Stimulated activated CD8-positive, alpha-beta memory T cell treated with anti-CD3 and anti-CD28 coated beads, Interleukin-4, amount 100 ng/mL, for 4 hours (primary cell): ENCODE measurements around the gene POTEB3.
"Not testable (repeated sequence)": the region's sequence is repeated elsewhere in the genome, so short reads cannot be mapped to it uniquely, and the experiment has no call there.

Experiments
- DNase-seq, 2 donors: peaks; one replicate each; pipeline ENCODE4 v3.0.0-alpha.2; 2020; ENCODE audit warnings: low read depth in 2 of 2, low spot score in 1 of 2

The POTEB3 gene

DNA sequence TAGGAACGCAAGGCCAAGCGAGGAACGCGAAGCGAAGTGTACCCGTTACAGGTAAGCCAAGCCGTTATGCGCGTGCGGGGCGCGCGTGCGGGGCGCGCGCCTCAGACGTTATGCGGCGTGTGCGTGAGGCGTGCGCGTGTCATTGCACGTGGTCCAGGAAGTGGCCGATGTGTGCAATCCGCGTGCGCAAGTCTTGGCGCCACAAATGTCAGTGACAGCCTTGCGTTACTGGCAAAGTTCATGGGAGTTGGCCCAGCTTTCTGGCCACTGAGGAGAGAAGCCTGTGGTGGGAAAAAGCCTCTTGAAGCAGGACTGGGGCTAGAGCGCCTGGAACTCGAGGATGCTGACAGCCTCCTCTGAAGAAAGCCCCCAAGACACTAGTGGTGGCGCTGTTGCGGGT, at the start of gene POTEB3:
POTEB3 (minus strand) TSS at position 101 of the 400 bp plus-strand sequence. CDS start 488 bp downstream, outside the sequence.
- not testable (repeated sequence) for DNase-seq

DNA sequence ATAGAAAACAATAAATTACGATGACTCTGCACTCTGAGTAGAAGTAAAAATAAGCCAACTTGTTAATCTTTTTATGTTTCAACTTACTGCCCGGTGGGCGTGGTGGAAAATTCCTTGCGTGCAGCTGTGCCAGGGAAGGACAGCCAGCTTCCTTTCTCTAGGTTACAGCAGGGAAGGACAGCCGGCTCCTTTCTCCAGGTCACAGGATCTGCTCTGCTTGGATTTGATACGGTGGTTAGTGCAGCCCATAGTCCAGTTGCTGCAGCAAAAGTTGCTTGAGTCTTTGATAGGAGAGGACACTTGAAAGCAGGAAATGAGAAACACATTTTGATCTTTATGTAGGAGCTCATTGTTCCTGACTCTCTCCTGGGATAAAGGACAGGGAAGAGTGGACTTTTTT, 13.4 kb upstream of the POTEB3 start:
- DNase-seq: not testable (repeated sequence)

DNA sequence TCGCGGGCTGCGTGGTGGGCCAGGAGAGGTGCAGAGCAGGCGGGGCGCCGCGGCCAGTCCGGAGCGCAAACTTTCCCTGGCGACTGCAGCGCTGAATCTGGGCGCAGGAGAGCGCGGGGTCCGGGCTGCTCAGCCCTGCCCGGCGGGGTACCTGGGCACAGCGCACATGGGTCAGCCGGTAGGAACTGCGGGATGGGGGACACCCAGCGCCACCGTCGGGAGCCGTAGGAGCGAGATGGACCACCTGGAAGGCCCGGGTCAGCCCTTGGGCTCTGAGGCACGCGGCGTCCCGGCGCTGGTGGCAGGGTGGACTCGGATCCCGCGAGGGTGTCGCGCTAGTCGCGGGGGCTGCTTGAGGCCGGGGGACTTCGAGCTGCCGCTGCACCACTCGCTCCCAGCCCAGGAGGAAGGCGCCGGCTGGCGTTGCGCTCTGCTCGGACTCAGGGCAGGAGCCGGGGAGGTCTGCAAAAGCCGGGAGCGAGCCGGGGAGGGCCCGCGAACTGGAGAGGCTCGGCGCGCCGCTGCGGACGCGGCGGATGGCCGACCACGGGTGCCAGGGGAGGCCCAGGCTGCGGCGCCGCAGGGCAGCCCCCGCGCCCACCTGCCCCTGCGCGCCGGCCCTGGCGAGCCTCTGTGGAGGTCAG, 11.7 kb upstream of the POTEB3 start:
- DNase-seq: not testable (repeated sequence)

DNA sequence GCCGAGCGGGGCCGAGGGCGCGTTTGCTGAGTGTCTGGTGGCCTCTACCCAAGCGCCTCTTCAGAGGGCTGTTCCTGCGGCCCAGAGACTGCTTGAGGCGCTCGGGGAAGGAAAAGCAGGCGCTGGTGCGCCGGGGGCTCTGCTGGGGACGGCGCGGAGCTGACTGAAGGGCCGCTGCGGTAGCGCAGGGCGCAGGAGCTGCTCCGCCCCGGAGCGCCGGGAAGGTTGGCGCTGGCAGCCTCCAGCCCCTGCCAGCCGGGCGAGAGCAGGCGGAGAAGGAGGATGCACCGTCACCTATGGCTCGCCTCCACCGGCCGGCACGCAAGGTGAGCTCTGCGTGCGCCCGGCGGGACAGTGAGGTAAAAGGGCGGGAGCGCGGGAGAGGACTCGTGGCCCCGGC, 11.2 kb upstream of the POTEB3 start:
- not testable (repeated sequence) for DNase-seq

DNA sequence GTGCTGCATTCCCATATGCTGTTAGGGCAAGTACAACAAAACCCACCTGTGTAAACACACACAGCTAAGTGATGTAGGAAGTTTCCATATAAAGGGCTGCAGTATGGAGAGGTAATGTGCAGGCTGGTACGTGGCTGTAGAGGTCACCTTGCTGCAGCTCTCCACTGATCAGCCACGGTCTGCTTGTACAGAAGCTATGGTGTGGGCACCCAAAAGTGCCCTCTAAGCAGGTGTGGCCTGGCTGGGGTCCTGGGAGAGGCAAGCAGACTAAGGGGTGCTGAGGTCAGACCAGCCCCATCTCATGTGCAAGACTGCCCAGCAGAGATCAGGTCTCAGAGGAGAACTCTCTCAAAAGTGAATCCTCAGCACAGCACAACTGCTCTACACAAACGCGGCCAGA, 32.9 kb downstream of the POTEB3 start:
- DNase-seq: not testable (repeated sequence)

DNA sequence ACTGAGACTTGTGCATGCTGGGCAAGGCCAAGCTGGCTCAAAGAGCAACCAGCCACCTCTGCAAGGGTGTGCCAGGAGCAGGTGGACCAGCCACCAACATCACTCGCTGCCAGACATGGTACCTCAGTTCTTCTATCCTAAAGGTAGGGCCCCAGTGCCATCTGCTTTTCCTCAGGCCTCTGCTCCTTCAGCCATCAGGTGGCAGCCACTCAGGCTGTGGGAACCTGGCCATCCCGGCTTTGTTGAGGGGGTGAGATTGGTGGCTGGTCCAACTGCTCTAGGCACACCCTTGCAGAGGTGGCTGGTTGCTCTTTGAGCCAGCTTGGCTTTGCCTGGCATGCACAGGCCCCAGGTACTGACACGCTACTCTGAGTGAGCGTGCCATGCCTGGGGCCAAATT, 38.8 kb downstream of the POTEB3 start:
- DNase-seq: not testable (repeated sequence)

DNA sequence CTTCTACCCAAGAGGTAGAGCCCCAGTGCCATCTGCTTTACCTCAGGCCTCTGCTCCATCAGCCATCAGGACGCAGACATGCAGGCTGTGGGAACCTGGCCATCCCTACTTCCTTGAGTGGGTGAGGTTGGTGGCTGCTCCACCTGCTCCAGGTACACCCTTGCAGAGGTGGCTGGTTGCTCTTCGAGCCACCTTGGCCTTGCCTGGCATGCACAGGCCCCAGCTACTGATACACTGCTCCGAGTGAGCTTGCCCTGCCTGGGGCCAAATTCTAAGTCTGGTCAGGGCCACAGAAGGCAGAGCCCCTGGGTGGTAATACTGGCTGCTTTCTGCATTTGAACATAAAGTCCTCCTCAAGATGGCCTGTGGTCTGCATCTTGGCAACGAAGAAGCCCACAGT, 41.2 kb downstream of the POTEB3 start:
- DNase-seq: not testable (repeated sequence)

DNA sequence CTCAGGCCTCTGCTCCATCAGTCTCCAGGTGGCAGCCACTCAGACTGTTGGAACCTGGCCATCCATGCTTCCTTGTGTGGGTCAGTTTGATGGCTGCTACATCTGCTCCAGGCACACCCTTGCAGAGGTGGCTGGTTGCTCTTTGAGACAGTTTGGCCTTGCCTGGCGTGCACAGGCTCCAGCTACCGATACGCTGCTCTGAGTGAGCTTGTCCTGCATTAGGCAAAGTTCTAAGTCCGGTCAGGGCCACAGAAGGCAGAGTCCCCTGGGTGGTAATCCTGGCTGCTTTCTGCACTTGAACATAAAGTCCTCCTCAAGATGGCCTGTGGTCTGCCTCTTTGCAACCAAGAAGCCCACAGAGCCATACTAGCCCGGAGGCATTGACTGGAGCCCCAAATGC, 41.8 kb downstream of the POTEB3 start:
- DNase-seq: not testable (repeated sequence)

DNA sequence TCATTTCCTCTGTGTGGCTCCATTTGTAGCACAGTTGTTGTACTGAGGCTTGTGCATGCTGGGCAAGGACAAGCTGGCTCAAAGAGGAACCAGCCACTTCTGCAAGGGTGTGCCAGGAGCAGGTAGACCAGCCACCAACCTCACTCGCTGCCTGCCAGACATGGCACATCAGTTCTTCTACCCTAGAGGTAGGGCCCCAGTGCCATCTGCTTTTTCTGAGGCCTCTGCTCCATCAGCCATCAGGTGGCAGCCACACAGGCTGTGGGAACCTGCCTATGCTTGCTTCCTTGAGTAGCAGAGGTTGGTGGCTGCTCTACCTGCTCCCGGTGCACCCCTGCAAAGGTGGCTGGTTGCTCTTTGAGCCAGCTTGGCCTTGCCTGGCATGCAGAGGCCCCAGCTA, 42.6 kb downstream of the POTEB3 start:
- DNase-seq: not testable (repeated sequence)

DNA sequence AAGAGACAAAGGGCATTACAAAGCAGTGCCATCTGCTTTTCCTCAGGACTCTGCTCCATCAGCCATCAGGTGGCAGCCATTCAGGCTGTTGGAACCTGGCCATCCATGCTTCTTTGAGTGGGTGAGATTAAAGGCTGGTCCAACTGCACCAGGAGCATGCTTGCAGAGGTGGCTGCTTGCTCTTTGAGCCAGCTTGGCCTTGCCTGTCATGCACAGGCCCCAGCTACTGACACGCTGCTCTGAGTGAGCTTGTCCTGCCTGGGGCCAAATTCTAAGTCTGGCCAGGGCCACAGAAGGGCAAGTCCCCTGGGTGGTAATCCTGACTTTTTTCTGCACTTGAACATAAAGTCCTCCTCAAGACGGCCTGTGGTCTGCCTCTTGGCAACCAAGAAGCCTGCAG, 43.1 kb downstream of the POTEB3 start:
- not testable (repeated sequence) for DNase-seq

DNA sequence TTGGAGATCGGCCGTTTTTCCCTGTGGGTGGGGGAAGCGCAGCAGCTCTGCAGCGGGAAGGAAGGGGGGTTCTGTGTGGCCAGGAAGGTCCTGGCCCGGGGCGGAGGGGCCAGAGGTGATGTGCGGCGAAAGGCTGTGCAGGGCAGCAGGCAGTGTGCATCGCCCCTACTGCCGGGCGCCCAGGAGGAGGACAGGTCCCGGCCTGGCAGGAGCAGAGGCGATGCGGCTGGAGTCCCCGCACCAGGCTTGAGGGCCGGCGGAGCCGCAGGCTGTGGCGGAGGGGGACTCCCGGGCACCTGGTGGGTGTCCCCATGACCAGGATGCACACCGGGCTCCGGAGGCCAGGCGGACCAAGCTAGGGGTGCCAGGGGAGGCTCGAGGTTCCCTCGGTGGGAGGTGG, 54.3 kb downstream of the POTEB3 start:
- not testable (repeated sequence) for DNase-seq

DNA sequence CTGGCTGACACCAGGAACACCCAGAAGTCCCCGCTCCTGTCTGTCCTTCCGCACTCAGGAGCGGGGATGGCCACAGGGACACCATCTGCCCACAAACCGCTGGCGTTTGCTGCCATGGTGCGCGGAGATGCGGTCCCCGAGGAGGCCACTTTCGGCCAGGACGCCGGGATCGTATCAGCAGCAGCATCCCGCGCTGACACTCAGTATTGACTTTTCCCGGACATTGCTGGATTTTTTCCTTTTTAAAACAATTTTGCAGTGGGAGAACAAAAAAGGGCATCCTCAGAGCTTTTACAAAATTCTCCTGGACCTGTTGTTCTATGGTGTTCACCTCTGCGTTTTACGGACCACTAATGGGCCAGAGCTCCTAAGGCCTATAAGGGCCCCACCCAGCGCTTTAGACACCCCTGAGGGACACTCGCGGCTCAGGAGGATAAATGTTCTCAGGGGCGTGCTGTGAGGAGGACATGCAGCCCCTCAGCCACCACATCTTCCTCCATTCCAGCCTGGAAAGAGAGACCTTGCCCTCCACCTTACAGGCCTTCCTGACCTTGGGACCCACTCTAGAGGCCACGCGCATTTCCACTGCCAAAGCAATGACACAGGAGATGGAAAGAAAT, 56.3 kb downstream of the POTEB3 start:
- DNase-seq: not testable (repeated sequence)

DNA sequence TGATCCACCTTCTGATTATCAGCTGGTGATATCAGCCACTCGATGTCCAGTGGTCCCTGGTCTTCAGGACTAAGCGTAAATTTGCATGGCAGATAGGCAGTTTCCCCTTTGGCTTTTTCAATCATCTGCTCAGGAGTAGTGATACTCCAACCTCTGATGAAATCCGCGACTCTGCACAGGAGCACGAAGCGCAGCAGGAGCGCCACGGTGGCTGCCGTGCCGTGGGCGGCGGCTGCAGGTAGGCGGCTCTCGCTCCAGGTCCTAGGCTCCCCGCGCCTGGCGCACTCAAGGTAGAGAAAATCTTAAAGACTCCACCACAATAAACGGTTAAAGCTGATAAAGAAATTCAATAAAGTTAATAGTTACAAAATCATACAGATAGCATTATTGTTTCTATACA, 66.6 kb downstream of the POTEB3 start:
- not testable (repeated sequence) for DNase-seq

DNA sequence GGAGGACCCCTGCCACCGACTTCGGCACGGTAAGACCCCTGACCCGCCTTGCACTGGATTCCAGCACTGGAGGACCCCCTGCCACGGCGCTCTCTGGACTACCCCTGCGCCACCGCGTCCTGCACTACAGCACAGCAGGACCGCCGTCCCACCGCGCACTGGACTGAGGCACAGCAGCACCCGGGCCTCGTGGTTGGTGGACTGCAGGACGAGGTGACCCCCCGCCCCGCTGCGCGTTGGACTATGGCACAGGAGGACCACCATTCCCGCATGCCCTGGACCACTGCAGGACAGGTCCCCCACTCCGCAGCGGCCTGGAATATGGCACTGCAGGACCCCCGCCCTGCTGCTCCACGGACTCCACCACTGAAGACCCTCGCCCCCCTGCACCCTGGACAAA, 71.1 kb downstream of the POTEB3 start:
- not testable (repeated sequence) for DNase-seq

DNA sequence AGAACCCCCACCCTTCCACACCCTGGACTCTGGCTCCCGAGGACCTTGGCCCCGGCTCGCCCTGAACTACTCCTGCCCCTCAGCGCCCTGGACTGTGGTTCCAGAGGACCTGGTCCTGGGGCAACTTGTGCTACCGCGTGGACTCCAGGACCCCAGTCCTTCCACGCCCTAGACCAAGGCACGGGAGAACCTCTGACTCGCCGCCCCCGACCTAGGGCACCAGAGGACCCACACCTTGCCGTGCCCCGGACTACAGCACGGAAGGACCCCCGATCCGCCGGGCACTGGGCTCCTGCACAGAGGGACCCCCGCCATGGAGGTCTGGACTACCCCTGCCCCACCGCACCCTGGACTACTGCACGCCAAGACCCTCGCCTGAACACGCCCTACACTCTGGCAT, 71.7 kb downstream of the POTEB3 start:
- DNase-seq: not testable (repeated sequence)
